GM21528 (cell line): ENCODE data around the gene ASCL5.

Source experiments
- ATAC-seq: cut with Tn5 transposase; IDR thresholded peaks from one replicate; pipeline ENCODE4 v1.9.1; 2021; ENCODE audit warnings: mild to moderate bottlenecking, moderate library complexity; ENCODE audit not compliant: unreplicated experiment, low FRiP score

ASCL5 gene

DNA sequence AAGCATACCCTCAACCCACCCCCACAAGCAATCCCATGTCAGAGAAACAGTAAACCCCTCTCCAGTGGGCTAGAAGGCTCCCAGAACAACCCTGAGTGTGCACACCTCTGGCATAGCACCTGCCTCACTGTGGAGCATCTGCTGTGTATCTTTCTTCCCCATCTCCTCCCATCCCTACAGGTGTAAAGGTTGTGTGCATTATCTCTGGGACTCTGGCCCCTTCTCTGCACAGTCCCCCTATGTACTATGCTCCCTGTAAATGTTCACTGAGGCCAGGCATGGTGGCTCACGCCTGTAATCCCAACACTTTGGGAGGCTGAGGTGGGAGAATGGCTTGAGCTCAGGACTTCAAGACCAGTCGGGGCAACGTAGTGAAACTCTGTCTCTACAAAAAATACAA, 14.1 kb downstream of the ASCL5 start:
- no peak for ATAC-seq

DNA sequence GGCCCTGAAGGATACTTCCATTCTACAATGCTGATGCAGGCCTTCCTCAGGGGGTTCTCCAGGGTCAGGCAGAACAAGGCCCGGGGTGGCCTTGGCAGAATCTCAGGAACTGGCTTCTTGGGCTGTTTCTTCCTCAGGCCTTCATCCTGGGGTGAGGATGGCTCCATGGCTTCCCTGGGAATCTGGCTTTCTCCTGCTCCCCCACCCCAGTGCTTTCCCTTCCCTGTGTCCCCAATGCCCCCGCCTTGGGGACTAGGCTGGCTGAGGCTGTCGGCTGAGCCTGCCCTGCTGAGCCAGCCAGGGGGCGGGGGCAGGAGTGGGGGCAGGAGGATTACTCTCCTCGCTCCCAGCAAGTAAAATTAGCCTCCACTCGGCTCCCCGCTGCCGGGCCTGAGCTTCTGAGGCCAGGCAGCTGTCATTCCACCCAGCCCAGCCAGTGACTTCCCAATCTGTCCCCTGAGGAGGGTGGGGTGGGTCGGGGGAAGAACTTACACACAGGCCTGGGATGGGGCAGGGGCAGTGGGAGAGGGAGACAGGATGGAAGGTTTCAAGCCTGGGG, 14.7 kb downstream of the ASCL5 start, which contains the start of gene CACNA1S:
TSS of gene CACNA1S (minus strand) at position 254 of the 559 bp plus-strand sequence. CDS start at position 167, 87 bp downstream.
- no peak for ATAC-seq

DNA sequence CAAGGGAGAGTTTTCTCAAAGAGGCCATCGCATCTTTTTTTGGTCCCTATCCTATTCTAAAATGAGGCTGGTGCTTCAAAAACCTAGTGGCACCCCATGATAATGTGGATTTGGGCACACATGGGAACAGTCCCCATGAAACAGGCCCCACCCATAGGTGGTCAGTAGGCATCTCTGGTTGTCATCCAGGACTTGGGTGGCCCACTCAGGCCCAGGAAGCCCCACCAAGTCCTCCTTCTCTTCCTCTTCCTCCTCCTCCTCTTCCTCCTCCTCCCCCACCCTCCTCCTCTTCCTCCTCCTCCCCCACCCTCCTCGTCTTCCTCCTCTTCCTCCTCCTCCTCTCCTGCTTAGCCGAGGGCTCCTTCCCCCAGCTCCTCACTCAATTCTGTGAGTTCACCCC, 15.3 kb downstream of the ASCL5 start:
- ATAC-seq = no peak

DNA sequence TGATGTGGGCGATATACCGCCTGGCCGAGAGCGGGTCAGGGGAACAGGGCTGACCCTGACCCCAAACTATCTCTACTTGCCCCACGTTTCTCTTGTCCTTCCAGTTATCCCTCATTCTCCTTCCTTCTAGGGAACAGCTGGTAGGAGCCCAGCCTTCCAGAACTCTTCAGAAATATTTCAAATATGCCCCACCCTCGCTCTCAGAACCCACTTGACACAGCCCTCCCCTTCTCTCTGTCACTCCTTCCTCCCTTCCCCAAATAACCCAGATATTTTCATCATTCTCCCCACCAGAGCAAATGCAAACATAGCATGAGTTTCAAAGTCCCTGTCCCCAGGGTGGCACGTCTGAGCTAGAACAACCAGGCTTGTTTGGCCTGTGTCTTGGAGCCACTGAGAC, 15.8 kb downstream of the ASCL5 start:
- ATAC-seq = no peak

DNA sequence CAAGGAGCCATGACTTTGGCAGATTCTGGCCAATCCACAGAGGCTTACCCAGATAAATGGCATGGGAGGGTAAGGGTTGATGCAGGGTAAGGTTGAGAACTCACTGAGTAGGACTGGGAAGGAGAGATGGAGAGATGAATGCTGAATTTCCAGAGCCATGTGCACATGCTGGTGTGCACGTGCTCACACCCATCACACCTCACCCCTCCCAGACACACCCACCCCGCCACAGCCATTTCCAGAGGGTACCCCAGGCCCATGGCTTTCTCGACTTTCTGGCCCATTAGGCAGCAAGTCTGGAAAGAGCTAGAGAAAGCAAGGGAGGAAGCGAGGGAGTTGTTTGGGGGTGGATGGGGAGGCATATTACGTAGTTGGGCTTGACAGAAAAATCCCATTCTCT, 16.4 kb downstream of the ASCL5 start:
- no peak for ATAC-seq

DNA sequence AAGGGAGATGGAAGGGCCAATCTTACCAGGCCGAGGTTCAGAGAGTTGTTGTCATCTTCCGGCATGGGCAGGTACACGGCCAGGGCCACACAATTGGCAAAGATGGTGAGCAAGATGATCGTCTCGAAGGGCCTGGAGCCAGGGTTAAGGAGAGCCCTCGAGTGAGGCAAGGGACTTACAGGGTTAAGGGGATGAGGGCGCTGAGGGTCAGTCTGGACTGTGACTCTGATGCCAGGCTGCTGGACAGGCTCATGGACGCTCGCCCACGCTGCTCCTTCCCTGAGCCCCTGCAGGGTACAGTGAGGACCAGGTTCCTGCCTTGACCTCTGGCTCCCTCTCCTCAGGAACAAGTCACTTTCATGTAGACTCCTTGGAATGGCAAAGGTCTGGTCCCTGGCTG, 16.8 kb downstream of the ASCL5 start:
- ATAC-seq = no peak

DNA sequence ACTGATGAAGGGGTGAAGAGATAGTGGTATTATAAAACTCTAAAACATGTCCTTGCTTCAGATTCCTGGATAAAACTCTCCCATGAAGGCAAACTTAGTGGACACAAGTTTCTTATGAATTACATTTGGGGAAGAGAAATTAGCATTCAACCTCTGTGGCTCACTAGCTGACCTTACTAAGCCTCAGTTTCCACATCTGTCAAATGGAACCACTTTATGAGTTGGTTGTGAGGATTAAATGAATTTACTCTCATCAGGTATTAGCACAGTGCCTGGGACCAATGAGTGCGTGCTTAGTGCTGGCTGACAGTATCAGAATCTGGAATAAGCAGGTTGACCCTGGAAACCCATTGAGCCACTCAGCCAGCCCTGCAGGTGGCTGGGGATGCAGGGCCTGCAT, 17.3 kb downstream of the ASCL5 start:
- no peak for ATAC-seq

DNA sequence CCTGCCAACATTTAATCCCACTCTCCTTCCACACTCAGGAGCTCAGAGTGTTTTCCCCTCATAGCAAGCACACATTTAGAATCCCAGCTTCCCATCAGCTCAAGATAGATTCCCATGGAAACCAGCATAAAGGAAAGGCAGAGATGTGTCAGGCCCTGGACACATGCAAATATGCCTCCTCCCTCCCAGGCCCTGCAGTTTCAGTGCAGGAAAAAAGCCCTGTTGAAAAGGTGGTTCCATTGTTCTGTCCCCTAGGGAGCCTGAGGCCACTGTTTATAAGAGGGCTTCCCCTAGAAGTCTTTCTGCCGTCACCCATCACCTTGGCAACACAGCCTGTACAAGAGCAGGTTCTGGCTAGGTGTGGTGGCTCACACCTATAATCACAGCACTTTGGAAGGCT, 18.4 kb downstream of the ASCL5 start:
- no peak for ATAC-seq

DNA sequence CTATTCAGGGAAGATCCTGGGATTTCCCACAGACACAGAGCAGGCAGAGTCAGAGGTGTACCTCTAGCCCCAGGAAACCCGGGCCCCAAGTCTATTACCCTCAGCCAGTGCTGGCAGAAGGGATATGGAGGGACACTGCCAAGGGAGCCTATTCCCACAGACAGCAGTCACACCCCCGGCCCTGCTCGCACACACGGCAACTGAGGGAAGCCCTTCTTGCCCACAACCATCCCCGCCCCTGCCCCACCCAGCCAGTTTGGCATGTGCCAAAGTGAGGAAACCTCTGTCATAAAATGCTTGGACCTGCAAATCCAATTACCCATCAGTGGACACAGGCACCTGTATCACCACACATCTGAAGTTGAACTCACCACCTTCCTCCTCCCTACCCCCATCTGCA, 21.3 kb downstream of the ASCL5 start:
- ATAC-seq = no peak

DNA sequence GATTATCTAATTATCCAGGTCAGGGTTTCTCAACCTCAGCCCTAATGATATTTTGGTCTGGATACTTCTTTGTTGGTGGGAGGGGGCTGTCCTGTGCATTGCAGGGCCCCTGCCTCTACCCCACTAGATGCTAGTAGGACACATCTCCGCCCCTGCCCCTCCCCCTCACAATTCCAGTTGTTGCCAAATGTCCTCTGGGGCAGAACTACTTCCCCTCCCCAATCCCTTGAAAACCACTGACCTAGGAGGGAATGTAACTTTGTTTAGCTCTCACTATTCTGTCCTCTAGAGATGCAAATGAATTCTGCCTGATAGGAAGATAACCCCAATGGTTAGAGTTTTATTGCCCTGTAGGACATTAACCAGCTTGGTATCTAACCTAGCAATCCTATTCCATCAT, 22.8 kb downstream of the ASCL5 start:
- ATAC-seq = no peak

DNA sequence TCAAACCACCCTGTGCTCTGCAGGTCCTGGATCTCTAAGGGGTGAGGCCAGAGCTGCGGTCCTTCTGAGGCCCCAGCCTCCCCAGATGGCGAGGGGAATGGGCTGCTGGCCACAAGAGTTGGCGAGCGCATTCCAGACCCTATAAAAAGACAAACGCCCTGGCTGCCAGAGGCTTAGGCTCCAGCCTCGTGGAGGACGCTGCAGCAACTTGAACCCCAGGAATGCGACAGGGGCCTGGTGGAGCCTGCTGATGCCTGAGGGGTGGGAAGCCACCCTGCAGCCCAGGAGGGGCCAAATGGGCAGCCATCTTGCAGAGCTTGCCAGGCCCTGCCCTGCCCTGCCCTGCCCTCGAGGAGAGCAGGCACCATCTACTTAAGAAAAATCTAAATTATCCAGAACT, 23.3 kb downstream of the ASCL5 start:
- ATAC-seq = no peak

DNA sequence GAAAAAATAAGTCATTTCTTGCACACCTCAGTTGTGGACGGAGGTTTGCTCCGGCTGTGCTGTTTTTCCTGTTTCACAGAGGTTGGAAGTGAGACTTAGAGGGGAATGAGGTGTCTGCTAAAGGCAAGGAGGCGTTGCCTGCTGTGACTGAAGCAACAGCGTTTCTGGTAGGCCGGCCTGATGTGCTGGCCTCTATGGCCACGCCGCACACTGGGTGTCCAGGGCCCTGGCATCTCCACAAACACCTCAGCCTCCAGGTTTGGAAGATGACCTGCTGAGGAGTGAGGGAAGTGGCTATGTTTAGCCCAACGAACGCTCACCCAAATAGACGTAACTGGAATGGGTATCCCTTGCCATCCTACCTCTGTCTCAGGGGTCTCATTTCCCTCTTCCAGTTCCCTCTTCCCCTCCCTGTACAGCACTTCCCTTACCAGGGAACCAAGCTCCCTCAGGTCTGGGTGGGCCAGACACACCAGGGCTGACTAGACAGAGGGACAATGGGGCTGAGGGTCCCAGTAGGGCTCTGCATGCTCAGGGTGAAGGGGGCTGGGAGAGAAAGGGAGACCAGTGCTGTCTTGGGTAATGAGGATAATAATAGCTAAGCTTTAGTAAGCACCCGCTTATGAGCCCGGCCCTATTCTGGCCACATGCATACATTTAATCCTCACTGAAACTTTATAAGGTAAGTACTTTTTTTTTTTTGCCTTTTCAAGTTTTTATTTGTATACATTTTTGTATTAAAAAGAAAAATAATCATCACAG, 26.6 kb downstream of the ASCL5 start:
- ATAC-seq = no peak

DNA sequence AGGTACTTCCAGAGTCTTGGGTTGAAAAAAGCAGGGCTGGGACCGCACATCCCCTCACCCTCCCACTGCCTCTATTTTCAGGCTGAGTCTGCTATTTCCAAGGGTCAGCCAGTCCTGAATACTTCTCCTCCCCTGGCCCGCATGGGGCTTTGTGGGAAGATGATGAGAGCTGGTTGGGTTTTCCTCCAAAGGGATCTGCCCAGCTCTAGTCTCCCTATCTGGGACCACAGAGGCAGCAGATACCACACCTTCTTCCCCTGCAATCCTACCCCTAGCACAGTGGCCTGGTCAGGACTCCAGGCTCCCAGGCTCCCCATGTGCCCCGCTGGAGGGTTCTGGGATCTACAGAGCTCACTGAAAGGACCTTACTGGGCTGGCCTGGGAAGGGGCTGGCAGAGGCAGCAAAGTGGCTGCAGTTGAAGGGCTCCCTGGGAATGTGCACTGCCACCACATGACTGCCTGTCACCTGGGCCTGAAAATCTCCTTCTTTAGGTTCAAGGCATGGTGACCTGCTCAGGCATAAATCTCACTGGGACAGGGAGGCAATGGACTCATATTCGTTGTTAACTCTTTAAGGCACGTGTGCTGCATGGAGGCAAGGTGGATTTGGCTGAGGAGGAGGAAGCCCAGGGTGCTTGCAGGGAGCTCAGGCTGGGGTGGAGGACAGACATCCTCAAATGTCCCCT, 27.8 kb downstream of the ASCL5 start:
- ATAC-seq = no peak

DNA sequence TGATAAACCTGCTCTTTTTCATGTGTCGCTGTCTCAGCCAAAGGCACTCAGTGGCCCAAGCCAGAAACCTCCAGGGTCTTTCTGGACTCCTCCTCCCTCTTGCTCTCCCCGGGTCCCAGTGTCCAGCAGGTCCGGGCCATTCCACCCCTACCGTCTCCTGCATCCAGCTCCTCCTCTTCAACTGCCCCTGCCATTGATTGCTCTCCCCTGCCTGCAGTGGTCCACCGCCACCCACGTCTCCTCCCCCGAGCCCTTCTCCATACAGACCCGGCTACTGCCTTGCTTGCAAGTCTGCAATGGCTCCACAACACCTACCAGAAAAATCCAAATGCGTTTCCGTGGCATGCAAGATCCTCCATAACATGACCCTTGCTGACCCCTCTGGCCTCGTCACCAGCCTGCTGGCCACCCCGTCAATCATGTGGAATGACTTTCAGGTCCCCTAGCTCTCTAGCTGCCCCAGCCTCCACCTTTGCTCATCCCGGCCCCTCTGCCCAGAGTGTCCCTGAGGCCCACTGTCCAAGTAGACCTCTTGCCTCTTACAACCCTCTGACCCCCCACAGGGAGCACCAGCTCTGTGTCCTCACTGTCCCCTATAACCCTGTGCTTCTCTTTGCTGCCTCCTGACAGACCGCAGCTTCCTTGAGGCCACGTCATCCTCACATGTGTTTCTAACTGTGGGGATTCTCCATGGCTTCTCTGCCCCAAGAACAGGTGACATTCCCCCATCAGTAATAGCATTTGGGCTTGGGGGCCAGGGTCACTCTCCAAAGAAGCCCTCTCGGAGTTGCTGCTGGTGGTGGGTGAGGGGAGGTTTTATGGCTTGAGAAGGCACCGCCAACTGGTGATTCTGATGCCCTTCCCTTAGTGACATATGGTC, 29.8 kb downstream of the ASCL5 start:
- no peak for ATAC-seq

DNA sequence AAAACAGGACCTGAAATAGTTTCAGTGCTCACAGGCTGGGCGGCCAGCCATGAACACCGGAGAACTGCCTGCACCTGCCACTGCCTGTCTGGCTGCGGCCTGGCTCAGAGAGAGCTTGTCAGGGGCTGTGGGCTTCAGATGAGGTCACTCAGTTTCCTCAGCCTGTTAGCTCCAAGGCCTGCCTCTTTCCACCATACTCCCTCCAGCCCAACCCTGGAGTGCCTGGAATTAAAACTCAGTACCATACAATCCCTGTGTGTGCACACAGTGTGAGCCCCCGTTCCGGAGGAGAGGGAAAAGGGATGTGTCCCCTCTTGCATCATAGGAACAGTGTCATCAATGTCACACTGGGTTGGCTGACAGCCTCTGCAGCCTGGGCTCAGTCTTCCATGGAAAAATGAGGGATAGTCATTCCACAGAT, 30.9 kb downstream of the ASCL5 start:
- ATAC-seq = no peak

DNA sequence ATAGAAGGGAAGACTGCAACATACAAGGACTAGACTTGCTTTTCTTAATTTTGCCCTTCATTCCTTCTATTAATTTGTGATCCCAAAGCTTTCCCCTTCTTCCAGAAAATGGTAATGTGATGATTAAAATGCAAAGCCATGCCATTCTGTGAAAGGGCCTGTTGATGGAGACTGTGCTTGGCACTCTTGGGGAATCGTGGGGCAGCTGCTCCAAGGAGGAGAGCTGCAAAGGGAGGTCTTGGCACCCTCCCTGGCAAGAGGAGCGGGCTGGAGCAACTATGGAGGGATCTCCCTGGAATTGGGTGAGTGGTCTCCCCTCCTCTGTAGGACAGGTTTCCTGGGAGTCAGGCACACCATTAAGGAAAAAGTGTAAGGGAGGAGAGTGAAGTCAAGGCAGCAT, 31.4 kb downstream of the ASCL5 start:
- no peak for ATAC-seq

DNA sequence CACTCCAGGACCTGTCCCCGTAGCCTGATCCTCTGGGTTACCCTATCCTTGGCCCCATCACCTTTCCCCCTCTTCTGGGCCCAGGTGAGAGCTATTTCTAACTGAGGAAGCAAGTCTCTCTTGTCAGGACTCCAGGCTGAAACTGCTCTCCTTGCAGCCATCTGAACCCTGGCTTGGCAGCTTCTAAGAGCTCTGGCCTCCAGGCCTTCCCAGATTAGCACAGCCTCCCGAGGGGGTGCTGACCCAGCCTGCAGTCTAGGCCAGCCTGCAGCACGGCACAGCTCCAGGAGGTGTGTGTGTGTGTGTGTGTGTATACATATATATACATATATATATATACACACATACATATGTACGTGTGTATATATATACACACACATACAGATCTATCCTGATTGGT, 32.2 kb downstream of the ASCL5 start:
- ATAC-seq = no peak

DNA sequence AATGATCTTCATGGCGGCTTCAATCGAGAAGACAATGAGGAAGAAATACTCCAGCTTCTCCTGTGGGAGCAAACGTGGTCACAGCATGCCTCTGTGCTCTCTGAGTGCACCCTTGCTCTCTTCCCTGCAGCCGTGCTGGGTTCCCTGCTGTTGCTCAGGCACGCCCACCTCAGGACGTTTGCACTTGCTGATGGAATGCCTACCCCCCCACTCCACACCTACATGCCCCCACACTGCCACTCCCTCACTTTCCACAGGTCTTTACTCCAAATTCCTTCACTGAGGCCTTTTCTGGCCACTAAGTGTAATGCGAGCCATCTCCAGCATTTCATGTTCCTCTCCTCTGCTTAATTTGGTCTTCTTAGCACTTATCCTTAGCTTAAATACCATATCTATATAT, 33.0 kb downstream of the ASCL5 start:
- ATAC-seq = no peak

DNA sequence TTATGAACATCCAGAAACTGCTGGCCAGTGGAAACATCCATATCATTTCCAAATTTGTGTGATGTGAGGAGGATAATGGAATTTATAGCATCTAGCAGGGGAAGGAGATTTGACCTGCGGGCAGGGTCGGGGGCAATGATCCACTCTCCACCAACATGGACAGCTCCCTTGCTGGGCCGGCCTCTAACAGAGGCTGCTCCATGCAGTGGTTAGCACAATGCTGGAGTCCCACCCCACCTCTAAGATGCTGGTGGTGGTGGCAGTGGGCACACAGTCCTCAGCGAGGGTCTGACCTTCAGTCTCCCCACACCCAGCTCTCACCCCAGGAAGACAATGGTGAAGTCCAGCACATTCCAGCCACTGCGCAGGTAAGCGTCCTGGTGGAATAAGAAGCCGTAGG, 33.4 kb downstream of the ASCL5 start:
- no peak for ATAC-seq

DNA sequence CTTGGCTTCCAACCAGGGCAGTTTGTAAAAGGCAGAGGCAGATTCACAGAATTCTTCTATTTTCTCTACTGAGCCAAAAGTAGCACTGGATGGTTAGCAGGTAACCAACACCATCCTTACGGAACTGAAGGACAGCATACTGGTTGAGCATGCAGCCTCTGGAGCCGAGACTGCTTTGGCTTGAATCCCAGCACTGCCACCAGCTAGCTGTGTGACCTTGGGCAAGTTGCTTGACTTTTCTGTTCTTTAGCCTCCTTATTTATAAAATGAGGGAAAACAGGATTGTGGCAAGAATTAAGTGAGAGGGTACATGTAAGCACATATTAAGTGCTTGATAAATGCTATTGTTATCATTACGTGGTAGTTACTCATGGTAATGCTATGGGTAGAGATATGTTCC, 34.2 kb downstream of the ASCL5 start:
- no peak for ATAC-seq

DNA sequence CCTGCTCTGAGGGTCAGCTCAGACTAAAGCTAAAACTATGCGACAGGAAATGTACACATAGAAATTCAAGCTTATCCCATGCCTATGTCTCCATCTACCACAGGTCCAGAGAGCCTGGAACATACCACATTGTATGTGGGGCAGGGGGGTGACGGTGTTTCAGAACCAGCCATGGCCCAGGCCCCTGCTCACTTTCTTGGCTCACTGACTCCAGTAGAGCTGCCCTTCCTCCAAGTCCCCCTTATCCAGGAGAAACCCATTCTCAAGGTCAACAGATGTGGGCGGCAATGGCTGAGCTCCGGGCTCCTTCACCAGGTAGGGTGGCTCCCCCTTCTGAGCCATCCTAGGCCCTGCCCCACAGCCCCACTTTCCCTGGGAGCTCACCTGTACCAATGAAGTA, 35.7 kb downstream of the ASCL5 start:
- ATAC-seq = no peak
